Jurkat, Clone E6-1 (cell line): Measurements from ENCODE around the gene ZNF639.
"Not testable (repeated sequence)": the region's sequence is repeated elsewhere in the genome, so short reads cannot be mapped to it uniquely, and the experiment has no call there.

Source experiments
- DNase-seq: peaks from one replicate; pipeline ENCODE4 v3.0.0-alpha.2; 2011; ENCODE audit warnings: low read depth, low spot score
- H3K4me3 ChIP-seq: 2 replicates; pipeline ENCODE4 v1.5.1; 2011; ENCODE audit warnings: mild to moderate bottlenecking, low read length, control low read depth, moderate library complexity

ZNF639 gene

GRCh38 chr3:179307362-179307761, 15.5 kb upstream of the ZNF639 start:
- not testable (repeated sequence) for DNase-seq, H3K4me3 ChIP-seq

GRCh38 chr3:179308001-179308400, 14.8 kb upstream of the ZNF639 start:
- DNase-seq: no peak

GRCh38 chr3:179309225-179310078, 13.4 kb upstream of the ZNF639 start:
- no peak for DNase-seq
- H3K4me3 ChIP-seq: no peak overlapping the region

More at GRCh38 chr3:179308001-179308400, 14.8 kb upstream of the ZNF639 start:
- H3K4me3 ChIP-seq: no peak overlapping the region

GRCh38 chr3:179318876-179319275, 4.0 kb upstream of the ZNF639 start:
- H3K4me3 ChIP-seq: no peak overlapping the region
- no peak for DNase-seq

GRCh38 chr3:179321668-179322285, 1.1 kb upstream of the ZNF639 start:
- H3K4me3 ChIP-seq: peak overlapping the region; percentile 62
- peak; percentile 35 for DNase-seq

GRCh38 chr3:179323197-179324110, 623 bp downstream of the ZNF639 start:
- peak; percentile 37 for DNase-seq
- H3K4me3 ChIP-seq: peak overlapping the region; percentile 62

- H3K4me3 ChIP-seq: peak overlapping the region; percentile 62
- peak; percentile 9 for DNase-seq
Observed at GRCh38 chr3:179324270-179324754, 1.5 kb downstream of the ZNF639 start.

GRCh38 chr3:179330438-179330837, 7.6 kb downstream of the ZNF639 start:
- H3K4me3 ChIP-seq: no peak overlapping the region
- DNase-seq: no peak

GRCh38 chr3:179332240-179332639, 9.4 kb downstream of the ZNF639 start:
- H3K4me3 ChIP-seq: no peak overlapping the region
- DNase-seq: no peak

GRCh38 chr3:179333084-179333483, 10.3 kb downstream of the ZNF639 start:
- no peak overlapping the region for H3K4me3 ChIP-seq
- DNase-seq: no peak

GRCh38 chr3:179336345-179336929, 13.6 kb downstream of the ZNF639 start:
- H3K4me3 ChIP-seq: no peak overlapping the region
- no peak for DNase-seq

- peak; percentile 89 for DNase-seq
- H3K4me3 ChIP-seq: peak within 1 kb of the TSS; percentile 76
Observed at GRCh38 chr3:179347345-179348194, 24.7 kb downstream of the ZNF639 start, which contains the start of gene MFN1. Gene MFN1, plus strand, starts transcription at chr3:179347709. Its CDS starts 1,143 bp downstream, at chr3:179348852.

- peak overlapping the region; percentile 76 for H3K4me3 ChIP-seq
- no peak for DNase-seq
Observed at GRCh38 chr3:179348325-179349013, 25.6 kb downstream of the ZNF639 start.

GRCh38 chr3:179355996-179356395, 33.2 kb downstream of the ZNF639 start:
- no peak for DNase-seq
- H3K4me3 ChIP-seq: no peak overlapping the region

GRCh38 chr3:179363332-179363731, 40.5 kb downstream of the ZNF639 start:
- H3K4me3 ChIP-seq: no peak overlapping the region
- DNase-seq: no peak

- no peak overlapping the region for H3K4me3 ChIP-seq
Observed at GRCh38 chr3:179369621-179370020, 46.8 kb downstream of the ZNF639 start.

GRCh38 chr3:179373938-179374337, 51.1 kb downstream of the ZNF639 start:
- DNase-seq: no peak
- no peak overlapping the region for H3K4me3 ChIP-seq

More at GRCh38 chr3:179369621-179370020, 46.8 kb downstream of the ZNF639 start:
- no peak for DNase-seq
